K562 (cell line): ENCODE measurements around the gene ZNF615. TPM values are rescaled to one million over a fixed set of nuclear protein-coding genes. Genes with fewer than 3 reads are reported as not detected.

Source experiments
- BCOR ChIP-seq: fragments of 450-650 bp; IDR thresholded peaks from 2 replicates; pipeline ENCODE4 v1.6.1; 2016
- C11orf30 ChIP-seq: fragments of 450-650 bp; IDR thresholded peaks from 2 replicates; pipeline ENCODE4 v1.6.1; 2016; ENCODE audit warnings: low read depth, mild to moderate bottlenecking
- CREB3 ChIP-seq: fragments of 450-650 bp; conservative IDR thresholded peaks from 2 replicates; pipeline ENCODE4 v1.6.1; 2016; ENCODE audit warnings: missing genetic modification characterization, low read depth, mild to moderate bottlenecking, missing compliant biosample characterization, moderate library complexity
- RFX7 ChIP-seq: fragments of 250-450 bp; sonication (Bioruptor Pico); IDR thresholded peaks from 2 replicates; pipeline ENCODE4 v1.5.1; 2021; ENCODE audit warnings: mild to moderate bottlenecking
- ZBTB40 ChIP-seq, 2 experiments: fragments of 450-650 bp in 1 of 2; sonication (generic) in 1 of 2; formaldehyde crosslinking in 1 of 2; IDR thresholded peaks; 2 replicates each; pipeline versions ENCODE4 v1.7.1 to v1.9.0; 2016 to 2022; ENCODE audit warnings: inconsistent platforms in 1 of 2, mild to moderate bottlenecking in 1 of 2, missing genetic modification reagents in 1 of 2
- ZFPM2 ChIP-seq: fragments of 250-450 bp; sonication (Bioruptor Pico); IDR thresholded peaks from 2 replicates; pipeline ENCODE4 v1.5.1; 2022; ENCODE audit warnings: mild to moderate bottlenecking
- ZNF24 ChIP-seq: fragments of 450-650 bp; IDR thresholded peaks from 2 replicates; pipeline ENCODE4 v1.6.1; 2016
- ZNF407 ChIP-seq: fragments of 450-650 bp; IDR thresholded peaks from 2 replicates; pipeline ENCODE4 v1.6.1; 2016; ENCODE audit warnings: low read depth
- ZNF408 ChIP-seq: fragments of 250-450 bp; sonication (Bioruptor Pico); IDR thresholded peaks from 2 replicates; pipeline ENCODE4 v1.4.0; 2020; ENCODE audit warnings: low read depth, mild to moderate bottlenecking, moderate library complexity
- ZNF668 ChIP-seq: fragments of 250-450 bp; sonication (Bioruptor Pico); IDR thresholded peaks from 2 replicates; pipeline ENCODE4 v1.8.0; 2022; ENCODE audit warnings: mild to moderate bottlenecking, inconsistent platforms
- ZNF785 ChIP-seq: fragments of 250-450 bp; sonication (Bioruptor Pico); IDR thresholded peaks from 2 replicates; pipeline ENCODE4 v1.4.0; 2020; ENCODE audit warnings: mild to moderate bottlenecking
- polyA plus RNA-seq, 8 experiments: library from polyadenylated mRNA; depleted of rRNA in 4 of 8; stranded (reverse) in 5 of 8; unstranded in 3 of 8; fragments of >200 nt; fragmentation: Nextera tagmentation in 2 of 8; fragmentation: Illumina TruSeq in 1 of 8; extraction: Ambion mirVana in 2 of 8; extraction: Trizol in 1 of 8; gene quantifications; 2 replicates each; pipeline versions ENCODE4 v1.2.1 to v1.2.3, GENCODE V29; 2011 to 2014; ENCODE audit warnings: inconsistent platforms in 1 of 8, missing spikeins in 1 of 8
- total RNA-seq, 7 experiments: library from RNA; depleted of rRNA in 6 of 7; stranded (reverse); fragments of >200 nt in 6 of 7; fragmentation: Illumina TruSeq in 2 of 7; extraction: Trizol in 2 of 7; gene quantifications; 2 replicates each; pipeline versions ENCODE4 v1.2.1 to v1.2.3, GENCODE V29; 2011 to 2021; ENCODE audit warnings: low replicate concordance in 1 of 7

The ZNF615 gene
- total and polyA plus RNA-seq, 9 of the 15 experiments (the other 6 are each of a cell fraction or from before 2014, with no cell fraction given), result 1.2 to 4.4 (median 2.7) TPM

GRCh38 chr19:51946602-51947001 is 61.4 kb downstream of the ZNF615 start (continued):
- no peak for TF ChIP-seq ZNF407
- TF ChIP-seq ZNF24, result no peak
- TF ChIP-seq RFX7 (CRISPR knock-in tag), result no peak
- no peak for TF ChIP-seq ZNF408
- no peak for TF ChIP-seq ZNF668 (CRISPR knock-in tag)
- no peak for TF ChIP-seq ZNF785 (CRISPR knock-in tag)
- TF ChIP-seq BCOR, result no peak
- no peak for TF ChIP-seq CREB3 (tag)
- peak; percentile 40; the same call in 1 of the 2 replicates for TF ChIP-seq C11orf30
- TF ChIP-seq ZFPM2 (CRISPR knock-in tag), result no peak
- no peak for TF ChIP-seq ZBTB40 (IDR thresholded peaks at IDR 0.05)
- TF ChIP-seq ZBTB40 (CRISPR knock-in tag; IDR thresholded peaks at IDR 0.05), result no peak
